GM19193 (cell line): ENCODE results near the gene FOXO6.

Experiments used
- POLR2A ChIP-seq: IDR thresholded peaks from 4 replicates; pipeline ENCODE4 v1.6.1; 2011; ENCODE audit not compliant: insufficient read depth, insufficient read length; ENCODE audit errors: extremely low read depth

Gene FOXO6

GRCh38 chr1:41366455-41367287, 5.4 kb downstream of the FOXO6 start:
- no peak for TF ChIP-seq POLR2A

- no peak for TF ChIP-seq POLR2A
Observed at GRCh38 chr1:41367288-41367642, 6.0 kb downstream of the FOXO6 start.

- no peak for TF ChIP-seq POLR2A
Observed at GRCh38 chr1:41368366-41368765, 7.1 kb downstream of the FOXO6 start.

GRCh38 chr1:41368801-41369200, 7.6 kb downstream of the FOXO6 start:
- no peak for TF ChIP-seq POLR2A

GRCh38 chr1:41369531-41369930, 8.3 kb downstream of the FOXO6 start:
- no peak for TF ChIP-seq POLR2A

GRCh38 chr1:41370225-41370624, 9.0 kb downstream of the FOXO6 start:
- no peak for TF ChIP-seq POLR2A

- no peak for TF ChIP-seq POLR2A
Observed at GRCh38 chr1:41370756-41371420, 9.7 kb downstream of the FOXO6 start.

- TF ChIP-seq POLR2A: no peak
Observed at GRCh38 chr1:41371630-41372599, 10.7 kb downstream of the FOXO6 start.

- TF ChIP-seq POLR2A: no peak
Observed at GRCh38 chr1:41372600-41372993, 11.4 kb downstream of the FOXO6 start.

- TF ChIP-seq POLR2A: no peak
Observed at GRCh38 chr1:41373373-41373772, 12.1 kb downstream of the FOXO6 start.

GRCh38 chr1:41374711-41375110, 13.5 kb downstream of the FOXO6 start:
- no peak for TF ChIP-seq POLR2A

- no peak for TF ChIP-seq POLR2A
Observed at GRCh38 chr1:41377397-41377796, 16.2 kb downstream of the FOXO6 start.

- TF ChIP-seq POLR2A: no peak
Observed at GRCh38 chr1:41378222-41378621, 17.0 kb downstream of the FOXO6 start.

GRCh38 chr1:41378999-41379737, 17.9 kb downstream of the FOXO6 start:
- TF ChIP-seq POLR2A: no peak
